Gastrocnemius medialis (tissue), 4 donors: ENCODE data around the gene PODNL1. TPM values are rescaled to one million over a fixed set of nuclear protein-coding genes. Genes with fewer than 3 reads are reported as not detected.

Experiments
- ATAC-seq, 2 donors: fragments of 150-250 bp; one replicate each; pipeline ENCODE4 v1.9.1; 2016
- DNase-seq, 2 donors: peaks; one replicate each; pipeline ENCODE4 v3.0.0-alpha.2; 2019
- H3K27ac ChIP-seq, 4 donors: fragments of 200-600 bp; sonication (generic); 1 replicate in 1 of 4; 2 replicates in 3 of 4; pipeline ENCODE4 v1.5.1; 2016 to 2018; ENCODE audit warnings: mild to moderate bottlenecking in 2 of 4, moderate library complexity in 1 of 4
- H3K27me3 ChIP-seq, 3 donors: fragments of 200-600 bp; sonication (generic) in 2 of 3; 1 replicate in 1 of 3; 2 replicates in 2 of 3; pipeline versions ENCODE4 v1.5.1 to v1.6.0; 2016 to 2019; ENCODE audit warnings: mild to moderate bottlenecking in 1 of 3, moderate library complexity in 1 of 3
- H3K36me3 ChIP-seq, 2 donors: fragments of 200-600 bp; sonication (generic) in 1 of 2; one replicate each; pipeline ENCODE4 v1.5.1; 2017 to 2018
- H3K4me1 ChIP-seq, 2 donors: fragments of 200-600 bp; sonication (generic) in 1 of 2; one replicate each; pipeline ENCODE4 v1.5.1; 2016 to 2017; ENCODE audit warnings: mild to moderate bottlenecking in 2 of 2
- H3K4me3 ChIP-seq, 4 donors: fragments of 200-600 bp; sonication (generic) in 3 of 4; 1 replicate in 1 of 4; 2 replicates in 3 of 4; pipeline ENCODE4 v1.5.1; 2016 to 2019; ENCODE audit warnings: mild to moderate bottlenecking in 2 of 4
- H3K9me3 ChIP-seq, 3 donors: fragments of 200-600 bp; sonication (generic) in 2 of 3; 1 replicate in 1 of 3; 2 replicates in 2 of 3; pipeline ENCODE4 v1.5.1; 2016 to 2019
- POLR2A ChIP-seq, 2 donors: fragments of 450-650 bp; IDR thresholded peaks; one replicate each; pipeline ENCODE4 v1.6.1; 2017; ENCODE audit warnings: antibody characterized with exemption in 2 of 2, mild to moderate bottlenecking in 2 of 2, moderate library complexity in 2 of 2
- in situ Hi-C, 4 donors: fragments of 200-750 bp; cut with MboI; loops; one replicate each; pipeline versions ENCODE4 v1.15.0 to v1.8.0; 2017; ENCODE audit warnings: low sequenced_read_pairs in 4 of 4
- intact Hi-C: fragments of 100-400 bp; cut with DNase I; formaldehyde crosslinking; loops from one replicate; pipeline ENCODE4 v1.15.1; 2023; ENCODE audit warnings: low total_unique reads
- total RNA-seq, 4 donors: library from RNA; depleted of rRNA; stranded (reverse); fragments of >200 nt; gene quantifications; one replicate each; pipeline versions ENCODE4 v1.1.0 to v1.2.3, GENCODE V29; 2016
- TF ChIP-seq, protein P1 (sequence below), 5 experiments: fragments of 450-650 bp in 3 of 5; fragments of 200-600 bp in 2 of 5; sonication (generic) in 2 of 5; IDR thresholded peaks in 4 of 5; conservative IDR thresholded peaks in 1 of 5; 1 replicate in 4 of 5; 2 replicates in 1 of 5; pipeline ENCODE4 v1.5.1; 2016 to 2019; ENCODE audit warnings: antibody characterized with exemption in 5 of 5, mild to moderate bottlenecking in 3 of 5, moderate library complexity in 3 of 5

Gene PODNL1
- total RNA-seq, 4 donors from 2014 or later: 0.55 to 0.61 TPM; not detected in 2

DNA sequence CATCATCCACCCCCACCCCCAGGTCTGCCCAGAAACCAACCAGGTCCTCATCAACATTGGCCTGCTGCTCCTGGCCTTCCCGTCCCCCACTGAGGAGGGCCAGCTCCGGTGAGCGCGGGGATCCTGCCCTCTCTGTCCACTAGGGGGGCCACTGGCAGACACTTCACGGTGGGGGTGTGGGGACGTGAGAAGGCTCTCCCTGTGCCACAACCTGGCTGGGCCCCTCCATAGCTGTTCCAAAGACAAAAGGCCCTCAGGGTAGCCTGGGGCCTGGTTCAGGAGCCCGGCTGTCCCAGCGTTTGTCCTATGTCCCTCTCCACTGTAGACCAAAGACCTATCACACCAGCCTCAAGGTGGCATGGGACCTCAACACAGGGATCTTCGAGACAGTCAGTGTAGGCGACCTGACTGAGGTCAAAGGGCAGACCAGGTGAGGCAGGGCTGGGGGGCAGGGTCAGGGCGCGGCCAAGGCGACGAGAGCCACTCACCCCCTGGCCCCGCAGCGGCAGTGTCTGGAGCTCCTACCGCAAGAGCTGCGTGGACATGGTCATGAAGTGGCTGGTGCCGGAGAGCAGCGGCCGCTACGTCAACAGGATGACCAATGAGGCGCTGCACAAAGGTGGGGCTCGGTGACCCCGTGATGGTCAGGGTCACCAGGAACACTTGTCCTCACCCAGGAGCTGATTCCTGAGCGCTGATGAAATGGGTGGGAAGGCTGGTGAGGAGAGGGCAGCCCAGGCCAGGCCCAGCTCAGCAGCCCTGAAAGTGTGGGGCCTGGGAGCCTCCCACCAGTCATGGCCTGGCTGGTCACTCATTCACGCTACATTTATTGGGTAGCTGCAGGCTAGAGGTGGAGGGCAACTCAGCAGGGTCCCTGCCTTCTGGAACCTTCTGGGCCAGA is 22.0 kb upstream of the PODNL1 start:
- peaks cover 8 to 13% of the 10 kb centered on the region in 2 donors for H3K4me1 ChIP-seq
- ATAC-seq (no peak), DNase-seq (no peak)
- no peak for TF ChIP-seq POLR2A (IDR thresholded peaks at IDR 0.05)
- TF ChIP-seq, protein P1, sequence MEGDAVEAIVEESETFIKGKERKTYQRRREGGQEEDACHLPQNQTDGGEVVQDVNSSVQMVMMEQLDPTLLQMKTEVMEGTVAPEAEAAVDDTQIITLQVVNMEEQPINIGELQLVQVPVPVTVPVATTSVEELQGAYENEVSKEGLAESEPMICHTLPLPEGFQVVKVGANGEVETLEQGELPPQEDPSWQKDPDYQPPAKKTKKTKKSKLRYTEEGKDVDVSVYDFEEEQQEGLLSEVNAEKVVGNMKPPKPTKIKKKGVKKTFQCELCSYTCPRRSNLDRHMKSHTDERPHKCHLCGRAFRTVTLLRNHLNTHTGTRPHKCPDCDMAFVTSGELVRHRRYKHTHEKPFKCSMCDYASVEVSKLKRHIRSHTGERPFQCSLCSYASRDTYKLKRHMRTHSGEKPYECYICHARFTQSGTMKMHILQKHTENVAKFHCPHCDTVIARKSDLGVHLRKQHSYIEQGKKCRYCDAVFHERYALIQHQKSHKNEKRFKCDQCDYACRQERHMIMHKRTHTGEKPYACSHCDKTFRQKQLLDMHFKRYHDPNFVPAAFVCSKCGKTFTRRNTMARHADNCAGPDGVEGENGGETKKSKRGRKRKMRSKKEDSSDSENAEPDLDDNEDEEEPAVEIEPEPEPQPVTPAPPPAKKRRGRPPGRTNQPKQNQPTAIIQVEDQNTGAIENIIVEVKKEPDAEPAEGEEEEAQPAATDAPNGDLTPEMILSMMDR (IDR thresholded peaks at IDR 0.05 in 4 of 5, conservative IDR thresholded peaks at IDR 0.05 in 1 of 5): peak in 2 of 5 experiments; percentile 16 to 21
- H3K9me3 ChIP-seq: no peaks in the 10 kb centered on the region
- in situ Hi-C loops (no loop called here), intact Hi-C loops (no loop called here)
- peak overlapping the region in 1 of 4 donors; percentile 31 for H3K27ac ChIP-seq
- no peak overlapping the region for H3K4me3 ChIP-seq
- no peaks in the 10 kb centered on the region for H3K27me3 ChIP-seq
- peaks cover 0 to 69% of the 10 kb centered on the region in 2 donors for H3K36me3 ChIP-seq

DNA sequence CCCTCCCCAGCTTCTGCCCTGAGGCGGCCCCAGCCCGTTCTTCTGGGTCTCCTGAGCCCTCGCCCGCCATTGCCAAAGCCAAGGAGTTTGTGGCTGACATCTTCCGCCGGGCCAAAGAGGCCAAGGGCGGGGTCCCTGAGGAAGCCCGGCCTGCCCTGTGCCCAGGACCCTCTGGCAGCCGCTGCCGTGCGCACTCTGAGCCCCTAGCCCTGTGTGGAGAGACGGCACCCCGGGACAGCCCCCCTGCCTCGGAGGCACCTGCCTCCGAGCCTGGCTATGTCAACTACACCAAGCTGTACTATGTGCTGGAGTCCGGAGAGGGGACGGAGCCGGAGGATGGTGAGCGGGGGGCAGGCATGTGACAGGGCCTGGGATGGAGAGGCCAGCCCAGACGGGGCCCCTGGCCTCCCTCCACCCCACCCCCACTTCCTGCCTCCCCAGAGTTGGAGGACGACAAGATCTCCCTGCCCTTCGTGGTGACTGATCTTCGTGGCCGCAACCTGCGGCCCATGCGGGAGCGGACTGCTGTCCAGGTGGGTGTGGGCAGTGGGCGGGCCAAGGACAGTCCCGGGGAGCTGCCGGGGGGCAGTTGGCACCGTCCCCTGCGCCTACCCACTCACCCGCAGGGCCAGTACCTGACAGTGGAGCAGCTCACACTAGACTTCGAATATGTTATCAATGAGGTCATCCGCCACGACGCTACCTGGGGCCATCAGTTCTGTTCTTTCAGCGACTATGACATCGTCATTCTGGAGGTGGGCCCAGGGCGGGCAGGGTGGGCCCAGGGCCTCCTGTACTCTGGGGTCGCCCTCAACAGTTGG is 21.1 kb upstream of the PODNL1 start:
- TF ChIP-seq, protein P1 (IDR thresholded peaks at IDR 0.05 in 4 of 5, conservative IDR thresholded peaks at IDR 0.05 in 1 of 5): no peak
- peaks cover 0 to 65% of the 10 kb centered on the region in 2 donors for H3K36me3 ChIP-seq
- in situ Hi-C loops: no loop called here
- no peak overlapping the region for H3K27ac ChIP-seq
- no peak for DNase-seq
- no peak for ATAC-seq
- H3K4me3 ChIP-seq: no peak overlapping the region
- no peaks in the 10 kb centered on the region for H3K9me3 ChIP-seq
- intact Hi-C loops: no loop called here
- no peaks in the 10 kb centered on the region for H3K27me3 ChIP-seq
- H3K4me1 ChIP-seq: peaks cover 8 to 13% of the 10 kb centered on the region in 2 donors

DNA sequence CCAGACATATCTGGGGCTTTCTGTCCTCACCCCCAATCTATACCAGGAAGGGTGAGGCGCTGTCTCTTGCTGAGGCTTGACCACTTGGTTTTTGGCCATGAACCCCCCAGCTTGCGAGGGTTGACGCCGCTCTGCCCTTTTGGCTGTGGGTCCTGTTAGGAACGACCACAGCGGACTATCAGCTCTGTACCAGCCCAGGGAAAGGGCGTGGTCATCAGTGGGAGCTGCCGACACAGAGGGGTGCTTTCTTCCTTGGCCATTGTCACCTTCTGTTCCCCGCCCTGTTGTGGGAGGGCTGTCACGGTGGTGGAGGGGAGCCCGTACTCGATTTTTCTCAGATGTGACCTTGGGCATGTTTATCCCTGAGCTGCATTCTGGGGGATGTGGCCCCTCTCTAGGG is 19.8 kb upstream of the PODNL1 start:
- H3K4me3 ChIP-seq: no peak overlapping the region
- H3K9me3 ChIP-seq: no peaks in the 10 kb centered on the region
- ATAC-seq (no peak), DNase-seq (no peak)
- peak overlapping the region in 3 of 4 donors; percentile 72 to 77 (median 77) for H3K27ac ChIP-seq
- peaks cover 18 to 24% of the 10 kb centered on the region in 2 donors for H3K4me1 ChIP-seq
- intact Hi-C loops (no loop called here), in situ Hi-C loops (no loop called here)
- no peaks in the 10 kb centered on the region for H3K27me3 ChIP-seq
- H3K36me3 ChIP-seq: peaks cover 0 to 65% of the 10 kb centered on the region in 2 donors
- TF ChIP-seq, protein P1 (IDR thresholded peaks at IDR 0.05 in 4 of 5, conservative IDR thresholded peaks at IDR 0.05 in 1 of 5): no peak

DNA sequence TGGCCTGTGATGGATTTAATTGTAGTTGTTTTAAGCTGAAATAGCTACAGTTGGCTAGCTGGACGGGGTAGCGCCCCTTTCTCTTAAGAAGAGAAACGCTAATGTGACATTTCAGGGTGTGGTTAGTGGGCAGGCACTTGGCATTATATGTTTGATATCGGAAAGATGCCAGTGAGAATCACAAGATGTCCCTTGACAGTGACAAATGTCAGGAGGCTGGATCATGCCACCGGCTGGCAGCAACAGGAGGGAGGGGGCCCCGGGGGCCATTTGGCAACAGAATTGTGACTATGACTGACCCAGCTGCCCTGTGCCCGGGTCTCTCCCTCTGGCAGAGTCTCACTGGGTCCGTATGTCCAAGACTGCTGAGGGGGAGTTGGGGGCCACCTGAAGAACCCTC is 18.8 kb upstream of the PODNL1 start:
- ATAC-seq (peak; percentile 18 to 40), DNase-seq (peak; percentile 27 to 71)
- intact Hi-C loops: loop anchor here (1.0 kb wide), 1 partner anchor 30 kb away; no protein-coding TSS in a partner anchor

More for the DNA sequence above, 18.8 kb upstream of the PODNL1 start:
- H3K4me1 ChIP-seq: peaks cover 20 to 28% of the 10 kb centered on the region in 2 donors
- in situ Hi-C loops: no loop called here
- TF ChIP-seq, protein P1 (IDR thresholded peaks at IDR 0.05 in 4 of 5, conservative IDR thresholded peaks at IDR 0.05 in 1 of 5): no peak
- TF ChIP-seq POLR2A (IDR thresholded peaks at IDR 0.05): no peak
- no peak overlapping the region for H3K4me3 ChIP-seq
- H3K36me3 ChIP-seq: peaks cover 0 to 61% of the 10 kb centered on the region in 2 donors
- H3K27ac ChIP-seq: peak overlapping the region; percentile 44 to 77 (median 74)
- H3K27me3 ChIP-seq: no peaks in the 10 kb centered on the region
- H3K9me3 ChIP-seq: no peaks in the 10 kb centered on the region
